ENCODE measurements around the gene SNHG17.

The SNHG17 gene

DNA sequence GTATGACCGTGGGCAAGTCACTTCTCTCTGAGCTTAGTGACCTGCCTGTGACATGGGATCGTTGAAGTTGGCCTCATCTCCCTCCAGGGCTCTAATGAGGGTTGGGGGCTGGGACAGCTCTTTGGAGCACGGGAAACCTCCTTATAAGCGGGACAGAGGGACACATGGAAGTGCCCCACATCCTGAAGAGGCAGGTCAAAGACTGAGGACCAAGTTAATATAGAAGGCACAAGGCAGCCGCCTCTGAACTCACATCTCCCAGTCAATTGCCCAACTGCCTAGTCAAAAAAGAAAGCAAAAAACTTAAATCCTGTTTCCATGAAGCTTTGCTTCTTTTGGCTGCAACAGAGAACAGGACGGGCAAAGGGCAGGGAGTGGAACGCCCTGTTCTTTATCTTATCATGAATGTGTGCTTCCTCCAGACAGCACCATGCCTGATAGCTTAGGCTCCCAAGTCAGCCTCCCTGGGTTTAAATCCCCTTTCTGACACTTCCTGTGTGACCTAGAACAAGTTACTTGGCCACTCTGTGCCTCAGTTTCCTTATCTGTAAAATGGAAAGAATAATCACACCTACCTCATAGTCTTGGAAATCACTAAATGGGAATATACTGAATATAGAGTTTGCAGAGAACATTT is 61.8 kb downstream of the SNHG17 start:
- DNase-seq (ENCODE audit: low read depth): no peak

DNA sequence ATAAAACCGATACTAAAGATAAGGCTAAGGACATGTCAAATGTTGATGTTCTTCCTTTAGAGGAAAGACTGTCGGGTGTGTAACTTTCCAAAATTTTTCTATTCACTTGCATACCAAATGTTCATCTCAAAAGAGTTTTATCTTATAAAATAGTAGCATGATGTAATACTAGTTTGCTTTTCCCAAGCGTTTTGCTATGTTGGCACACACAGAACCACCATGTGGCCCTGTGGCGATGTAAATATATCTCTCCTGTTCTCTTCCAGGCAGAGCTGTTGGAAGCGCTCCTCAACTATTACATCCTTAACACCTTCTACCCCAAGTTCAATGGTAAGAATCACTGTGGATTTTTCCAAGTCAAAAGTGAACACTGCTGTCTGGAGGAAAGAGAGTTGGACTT is 62.3 kb downstream of the SNHG17 start:
- DNase-seq (ENCODE audit: low read depth): no peak
